GM12878 (cell line): Measurements from ENCODE around the gene NPAS2. TPM values are rescaled to one million over a fixed set of nuclear protein-coding genes. Genes with fewer than 3 reads are reported as not detected.

ENCODE experiments used
- ATAC-seq: fragments of 200-7000 bp; cut with Tn5 transposase; 3 replicates; pipeline ENCODE4 v1.9.1; 2020; ENCODE audit warnings: mild to moderate bottlenecking, moderate library complexity
- BruUV-seq: library from RNA; stranded (reverse); fragments of 400-500 nt; replicated peaks from 2 replicates; lab custom pipeline; 2021; lab: Mats Ljungman, UMichigan
- CTCF ChIA-PET: fragments of 300-600 bp; sonication (Branson Sonifier 250); formaldehyde crosslinking; extraction: SDS; loops from one replicate; lab custom pipeline; 2021; ENCODE audit warnings: inconsistent platforms; lab: Yijun Ruan, JAX
- POLR2A ChIA-PET: fragments of 350-600 bp; formaldehyde crosslinking; extraction: SDS; loops from one replicate; lab custom pipeline; 2021; ENCODE audit warnings: inconsistent platforms; lab: Charles Lee
- RAD21 ChIA-PET: fragments of 300-600 bp; sonication (Branson Sonifier 250); formaldehyde crosslinking; loops from one replicate; lab custom pipeline; 2023; ENCODE audit warnings: antibody characterized with exemption; ENCODE audit not compliant: unreplicated experiment; lab: Charles Lee
- SMC1A ChIA-PET: fragments of 300-600 bp; sonication (Branson Sonifier 250); formaldehyde crosslinking; loops from one replicate; lab custom pipeline; 2023; ENCODE audit not compliant: unreplicated experiment, uncharacterized antibody; lab: Charles Lee
- DNase-seq: peaks from one replicate; pipeline ENCODE4 v3.0.0-alpha.2; 2011; ENCODE audit warnings: low read depth, low spot score
- FAIRE-seq: peaks from 3 replicates; lab custom pipeline; 2011; peaks lifted over from hg19 to GRCh38; lab: Jason Lieb, UNC
- H2AFZ ChIP-seq: 2 replicates; pipeline ENCODE4 v1.6.0; 2011; ENCODE audit warnings: low read depth, low read length, control low read depth; ENCODE audit not compliant: control insufficient read depth
- H3K27ac ChIP-seq: 2 replicates; pipeline ENCODE4 v1.5.1; 2011; ENCODE audit warnings: control low read depth; ENCODE audit not compliant: control insufficient read depth, insufficient read depth
- H3K27me3 ChIP-seq, 2 experiments: replicated peaks in 1 of 2; 2 replicates each; pipeline versions ENCODE4 v1.6.0 to v1.6.1; 2011; ENCODE audit warnings: low read length in 1 of 2; ENCODE audit not compliant: control insufficient read depth in 2 of 2, insufficient read depth in 2 of 2
- H3K36me3 ChIP-seq, 2 experiments: 2 replicates each; pipeline ENCODE4 v1.5.1; 2011; ENCODE audit warnings: low read length in 1 of 2; ENCODE audit not compliant: control insufficient read depth in 2 of 2, insufficient read depth in 2 of 2
- H3K4me1 ChIP-seq: 2 replicates; pipeline ENCODE4 v1.6.1; 2011; ENCODE audit warnings: mild to moderate bottlenecking, low read length, moderate library complexity, mixed read lengths; ENCODE audit not compliant: control insufficient read depth, insufficient read depth
- H3K4me2 ChIP-seq: 2 replicates; pipeline ENCODE4 v1.6.0; 2011; ENCODE audit warnings: control low read depth; ENCODE audit not compliant: control insufficient read depth, insufficient read depth
- H3K4me3 ChIP-seq: fragments of 200-600 bp; sonication (generic); 2 replicates; pipeline ENCODE4 v1.5.1; 2016
- H3K79me2 ChIP-seq: 2 replicates; pipeline ENCODE4 v1.6.0; 2011; ENCODE audit warnings: low read length; ENCODE audit not compliant: control insufficient read depth, insufficient read depth
- H3K9ac ChIP-seq: 2 replicates; pipeline ENCODE4 v1.8.0; 2011; ENCODE audit warnings: low read length, control low read depth, mixed read lengths; ENCODE audit not compliant: control insufficient read depth, insufficient read depth
- H3K9me3 ChIP-seq: replicated peaks from 3 replicates; pipeline ENCODE4 v1.5.1; 2011; ENCODE audit warnings: mild to moderate bottlenecking, low read length; ENCODE audit not compliant: control insufficient read depth, insufficient read depth
- H4K20me1 ChIP-seq: 2 replicates; pipeline ENCODE4 v1.6.0; 2011; ENCODE audit not compliant: control insufficient read depth, insufficient read depth
- HDAC2 ChIP-seq: fragments of 200-600 bp; sonication (generic); IDR thresholded peaks from 2 replicates; pipeline ENCODE4 v1.6.1; 2017
- JUND ChIP-seq: IDR thresholded peaks from 2 replicates; pipeline ENCODE4 v1.6.1; 2012; ENCODE audit warnings: low read depth, mild to moderate bottlenecking, low read length, improper control_type of control experiment, moderate library complexity
- NBN ChIP-seq: fragments of 450-650 bp; IDR thresholded peaks from 2 replicates; pipeline ENCODE4 v1.6.1; 2016
- POLR2AphosphoS2 ChIP-seq: IDR thresholded peaks from 2 replicates; pipeline ENCODE4 v1.6.1; 2011; ENCODE audit warnings: low read depth, mild to moderate bottlenecking, low read length, improper control_type of control experiment, moderate library complexity
- SPI1 ChIP-seq: IDR thresholded peaks from 2 replicates; pipeline ENCODE4 v1.6.1; 2011; ENCODE audit warnings: low read depth, mild to moderate bottlenecking, low read length, moderate library complexity, borderline replicate concordance; ENCODE audit not compliant: insufficient read depth
- SREBF1 ChIP-seq: IDR thresholded peaks from 2 replicates; pipeline ENCODE4 v1.6.1; 2012; ENCODE audit warnings: mild to moderate bottlenecking, low read length
- STAT1 ChIP-seq: fragments of 450-650 bp; conservative IDR thresholded peaks from 2 replicates; pipeline ENCODE4 v1.6.1; 2014; ENCODE audit warnings: antibody characterized with exemption, mild to moderate bottlenecking
- SUPT20H ChIP-seq: IDR thresholded peaks from 2 replicates; pipeline ENCODE4 v1.6.1; 2011; ENCODE audit warnings: low read depth, mild to moderate bottlenecking, low read length, moderate library complexity, borderline replicate concordance; ENCODE audit not compliant: control insufficient read depth
- ZBED1 ChIP-seq: IDR thresholded peaks from 2 replicates; pipeline ENCODE4 v1.6.1; 2016; ENCODE audit warnings: borderline replicate concordance
- ZNF217 ChIP-seq: fragments of 450-650 bp; IDR thresholded peaks from 2 replicates; pipeline ENCODE4 v1.6.1; 2017; ENCODE audit warnings: antibody characterized with exemption, mild to moderate bottlenecking
- ZNF384 ChIP-seq: IDR thresholded peaks from 2 replicates; pipeline ENCODE4 v1.6.1; 2012; ENCODE audit warnings: low read depth, mild to moderate bottlenecking, low read length, improper control_type of control experiment, borderline replicate concordance
- WGBS: methylation state at CpG from one replicate; pipeline ENCODE4 v1.1.6; 2016; ENCODE audit warnings: low lambda C conversion rate; ENCODE audit not compliant: insufficient replicate concordance, insufficient coverage; ENCODE audit errors: missing lambda C conversion rate; 5-methylcytosine and 5-hydroxymethylcytosine counted together
- in situ Hi-C: fragments of 300-500 bp; cut with MboI; formaldehyde crosslinking; loops from 9 replicates; pipeline ENCODE4 v1.14.3; 2018; ENCODE audit warnings: mixed read lengths
- intact Hi-C: fragments of 100-400 bp; cut with micrococcal nuclease; formaldehyde crosslinking; loops from one replicate; pipeline ENCODE4 v1.14.2; 2022; ENCODE audit not compliant: unreplicated experiment
- polyA plus RNA-seq, 11 experiments: library from polyadenylated mRNA; depleted of rRNA in 4 of 11; unstranded in 6 of 11; stranded (reverse) in 5 of 11; fragments of >200 nt; fragmentation: Nextera tagmentation in 4 of 11; fragmentation: Illumina TruSeq in 1 of 11; extraction: Ambion mirVana in 4 of 11; extraction: Trizol in 1 of 11; gene quantifications; 1 replicate in 1 of 11; 2 replicates in 10 of 11; pipeline versions ENCODE4 v1.2.1 to v1.2.3, GENCODE V29; 2011 to 2016; ENCODE audit warnings: inconsistent platforms in 2 of 11, missing spikeins in 2 of 11, low read depth in 1 of 11
- total RNA-seq, 4 experiments: library from RNA; depleted of rRNA in 3 of 4; stranded (reverse); fragments of >200 nt in 3 of 4; fragmentation: Illumina TruSeq in 1 of 4; extraction: Trizol in 1 of 4; gene quantifications; 2 replicates each; pipeline versions ENCODE4 v1.2.1 to v1.2.3, GENCODE V29; 2013 to 2021
- TF ChIP-seq, protein P1 (sequence below): fragments of 450-650 bp; IDR thresholded peaks from 2 replicates; pipeline ENCODE4 v1.6.1; 2017; ENCODE audit warnings: borderline replicate concordance
- TF ChIP-seq, protein P2 (sequence below): IDR thresholded peaks from 2 replicates; pipeline ENCODE4 v1.6.1; 2012; ENCODE audit warnings: mild to moderate bottlenecking, low read depth, low read length
- TF ChIP-seq, protein P3 (sequence below): IDR thresholded peaks from 2 replicates; pipeline ENCODE4 v1.6.1; 2011; ENCODE audit warnings: borderline replicate concordance, low read depth, mild to moderate bottlenecking, moderate library complexity, mixed read lengths, low read length; ENCODE audit not compliant: insufficient read depth; ENCODE audit errors: extremely low read length
- TF ChIP-seq, protein P4 (sequence below): fragments of 150-350 bp; IDR thresholded peaks from 2 replicates; pipeline ENCODE4 v1.6.1; 2014; ENCODE audit warnings: mild to moderate bottlenecking, low read depth, low read length
- TF ChIP-seq, protein P5 (sequence below): IDR thresholded peaks from 2 replicates; pipeline ENCODE4 v1.6.1; 2011; ENCODE audit warnings: mild to moderate bottlenecking, low read depth, low read length, moderate library complexity; ENCODE audit not compliant: insufficient replicate concordance

Gene NPAS2
- total and polyA plus RNA-seq, 10 of the 15 experiments (the other 5 are each of a cell fraction or from before 2014, with no cell fraction given) = 0.08 TPM; not detected in 9

DNA sequence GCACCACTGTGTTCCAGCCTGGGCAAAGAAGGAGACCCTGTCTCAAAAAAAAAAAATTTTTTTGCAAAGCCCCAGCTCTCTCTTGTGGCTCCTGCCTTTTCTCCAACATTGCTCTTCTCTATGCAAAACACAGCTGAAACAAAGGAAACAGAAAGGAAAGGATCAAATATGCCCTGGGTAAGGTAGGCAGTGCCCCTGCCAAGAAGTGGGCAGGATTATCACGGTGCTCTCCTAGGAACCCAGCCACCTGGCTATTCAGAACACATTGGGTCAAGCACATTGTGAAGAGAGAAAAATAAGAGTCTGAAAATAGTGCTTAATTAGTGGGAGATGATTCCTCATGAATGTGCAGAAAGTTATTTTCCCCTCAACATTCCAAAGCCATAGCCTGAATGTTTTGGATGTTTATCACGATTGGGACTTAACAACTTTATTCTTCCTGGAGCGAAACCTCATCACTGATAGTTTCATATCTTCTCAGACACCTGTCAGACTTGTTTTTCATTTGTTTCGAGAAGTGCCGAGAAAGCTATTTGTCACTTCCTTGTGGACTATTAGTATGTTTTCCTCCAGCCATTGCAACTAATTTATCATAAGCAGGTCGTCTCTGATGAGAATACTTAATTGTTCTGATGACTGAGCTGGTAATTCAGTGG lies 139.4 kb downstream of the NPAS2 start:
- Histone ChIP-seq H3K79me2 (no peaks in the 10 kb centered on the region), H3K27ac (no peak overlapping the region), H4K20me1 (no peaks in the 10 kb centered on the region), H3K27me3 (peaks cover 3% of the 10 kb centered on the region in 2 experiments; a peak in 3 of 4 replicates), H3K36me3 (no peaks in the 10 kb centered on the region), H3K4me2 (no peak overlapping the region), H3K9ac (no peak overlapping the region), H2AFZ (no peak overlapping the region), H3K9me3 (no peaks in the 10 kb centered on the region), H3K4me3 (no peak overlapping the region), H3K4me1 (no peaks in the 10 kb centered on the region)
- FAIRE-seq (no peak), ATAC-seq (no peak), DNase-seq (no peak)
- ChIA-PET POLR2A (no interaction called here), CTCF (no interaction called here), RAD21 (no interaction called here), SMC1A (no interaction called here)
- intact Hi-C loops (no loop called here), in situ Hi-C loops (no loop called here)
- 7% methylated on average over 6 of the region's 6 CpGs for WGBS
- no TSS peak for BruUV-seq
- TF ChIP-seq ZNF384 (no peak), ZBED1 (no peak), STAT1 (no peak), POLR2AphosphoS2 (no peak), SREBF1 (no peak), NBN (no peak), JUND (no peak), SUPT20H (no peak), ZNF217 (no peak), SPI1 (no peak), HDAC2 (no peak)
- TF ChIP-seq, protein P1, sequence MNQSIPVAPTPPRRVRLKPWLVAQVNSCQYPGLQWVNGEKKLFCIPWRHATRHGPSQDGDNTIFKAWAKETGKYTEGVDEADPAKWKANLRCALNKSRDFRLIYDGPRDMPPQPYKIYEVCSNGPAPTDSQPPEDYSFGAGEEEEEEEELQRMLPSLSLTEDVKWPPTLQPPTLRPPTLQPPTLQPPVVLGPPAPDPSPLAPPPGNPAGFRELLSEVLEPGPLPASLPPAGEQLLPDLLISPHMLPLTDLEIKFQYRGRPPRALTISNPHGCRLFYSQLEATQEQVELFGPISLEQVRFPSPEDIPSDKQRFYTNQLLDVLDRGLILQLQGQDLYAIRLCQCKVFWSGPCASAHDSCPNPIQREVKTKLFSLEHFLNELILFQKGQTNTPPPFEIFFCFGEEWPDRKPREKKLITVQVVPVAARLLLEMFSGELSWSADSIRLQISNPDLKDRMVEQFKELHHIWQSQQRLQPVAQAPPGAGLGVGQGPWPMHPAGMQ = no peak
- TF ChIP-seq, protein P2, sequence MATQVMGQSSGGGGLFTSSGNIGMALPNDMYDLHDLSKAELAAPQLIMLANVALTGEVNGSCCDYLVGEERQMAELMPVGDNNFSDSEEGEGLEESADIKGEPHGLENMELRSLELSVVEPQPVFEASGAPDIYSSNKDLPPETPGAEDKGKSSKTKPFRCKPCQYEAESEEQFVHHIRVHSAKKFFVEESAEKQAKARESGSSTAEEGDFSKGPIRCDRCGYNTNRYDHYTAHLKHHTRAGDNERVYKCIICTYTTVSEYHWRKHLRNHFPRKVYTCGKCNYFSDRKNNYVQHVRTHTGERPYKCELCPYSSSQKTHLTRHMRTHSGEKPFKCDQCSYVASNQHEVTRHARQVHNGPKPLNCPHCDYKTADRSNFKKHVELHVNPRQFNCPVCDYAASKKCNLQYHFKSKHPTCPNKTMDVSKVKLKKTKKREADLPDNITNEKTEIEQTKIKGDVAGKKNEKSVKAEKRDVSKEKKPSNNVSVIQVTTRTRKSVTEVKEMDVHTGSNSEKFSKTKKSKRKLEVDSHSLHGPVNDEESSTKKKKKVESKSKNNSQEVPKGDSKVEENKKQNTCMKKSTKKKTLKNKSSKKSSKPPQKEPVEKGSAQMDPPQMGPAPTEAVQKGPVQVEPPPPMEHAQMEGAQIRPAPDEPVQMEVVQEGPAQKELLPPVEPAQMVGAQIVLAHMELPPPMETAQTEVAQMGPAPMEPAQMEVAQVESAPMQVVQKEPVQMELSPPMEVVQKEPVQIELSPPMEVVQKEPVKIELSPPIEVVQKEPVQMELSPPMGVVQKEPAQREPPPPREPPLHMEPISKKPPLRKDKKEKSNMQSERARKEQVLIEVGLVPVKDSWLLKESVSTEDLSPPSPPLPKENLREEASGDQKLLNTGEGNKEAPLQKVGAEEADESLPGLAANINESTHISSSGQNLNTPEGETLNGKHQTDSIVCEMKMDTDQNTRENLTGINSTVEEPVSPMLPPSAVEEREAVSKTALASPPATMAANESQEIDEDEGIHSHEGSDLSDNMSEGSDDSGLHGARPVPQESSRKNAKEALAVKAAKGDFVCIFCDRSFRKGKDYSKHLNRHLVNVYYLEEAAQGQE = no peak
- TF ChIP-seq, protein P3, sequence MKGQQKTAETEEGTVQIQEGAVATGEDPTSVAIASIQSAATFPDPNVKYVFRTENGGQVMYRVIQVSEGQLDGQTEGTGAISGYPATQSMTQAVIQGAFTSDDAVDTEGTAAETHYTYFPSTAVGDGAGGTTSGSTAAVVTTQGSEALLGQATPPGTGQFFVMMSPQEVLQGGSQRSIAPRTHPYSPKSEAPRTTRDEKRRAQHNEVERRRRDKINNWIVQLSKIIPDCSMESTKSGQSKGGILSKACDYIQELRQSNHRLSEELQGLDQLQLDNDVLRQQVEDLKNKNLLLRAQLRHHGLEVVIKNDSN = no peak
- TF ChIP-seq, protein P4, sequence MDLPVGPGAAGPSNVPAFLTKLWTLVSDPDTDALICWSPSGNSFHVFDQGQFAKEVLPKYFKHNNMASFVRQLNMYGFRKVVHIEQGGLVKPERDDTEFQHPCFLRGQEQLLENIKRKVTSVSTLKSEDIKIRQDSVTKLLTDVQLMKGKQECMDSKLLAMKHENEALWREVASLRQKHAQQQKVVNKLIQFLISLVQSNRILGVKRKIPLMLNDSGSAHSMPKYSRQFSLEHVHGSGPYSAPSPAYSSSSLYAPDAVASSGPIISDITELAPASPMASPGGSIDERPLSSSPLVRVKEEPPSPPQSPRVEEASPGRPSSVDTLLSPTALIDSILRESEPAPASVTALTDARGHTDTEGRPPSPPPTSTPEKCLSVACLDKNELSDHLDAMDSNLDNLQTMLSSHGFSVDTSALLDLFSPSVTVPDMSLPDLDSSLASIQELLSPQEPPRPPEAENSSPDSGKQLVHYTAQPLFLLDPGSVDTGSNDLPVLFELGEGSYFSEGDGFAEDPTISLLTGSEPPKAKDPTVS = no peak
- TF ChIP-seq, protein P5, sequence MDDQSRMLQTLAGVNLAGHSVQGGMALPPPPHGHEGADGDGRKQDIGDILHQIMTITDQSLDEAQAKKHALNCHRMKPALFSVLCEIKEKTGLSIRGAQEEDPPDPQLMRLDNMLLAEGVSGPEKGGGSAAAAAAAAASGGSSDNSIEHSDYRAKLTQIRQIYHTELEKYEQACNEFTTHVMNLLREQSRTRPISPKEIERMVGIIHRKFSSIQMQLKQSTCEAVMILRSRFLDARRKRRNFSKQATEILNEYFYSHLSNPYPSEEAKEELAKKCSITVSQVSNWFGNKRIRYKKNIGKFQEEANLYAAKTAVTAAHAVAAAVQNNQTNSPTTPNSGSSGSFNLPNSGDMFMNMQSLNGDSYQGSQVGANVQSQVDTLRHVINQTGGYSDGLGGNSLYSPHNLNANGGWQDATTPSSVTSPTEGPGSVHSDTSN = no peak
